Activated naive CD8-positive, alpha-beta T cell treated with anti-CD3 and anti-CD28 coated beads, Interleukin-2, amount 10 ng/mL, durations not matched to agents 7 days and 5 days (primary cell): ENCODE data around the gene FRYL. TPM values are rescaled to one million over a fixed set of nuclear protein-coding genes. Genes with fewer than 3 reads are reported as not detected.

Experiments
- ATAC-seq: fragments of 150-1000 bp; cut with Tn5 transposase; one replicate; pipeline ENCODE4 v1.10.0; 2021; ENCODE audit warnings: low read depth, moderate library complexity
- POLR2A ChIA-PET: fragments of 350-600 bp; sonication (Branson Sonifier 250); formaldehyde crosslinking; loops from one replicate; lab custom pipeline; 2021; ENCODE audit warnings: antibody characterized with exemption; lab: Charles Lee
- DNase-seq: peaks from one replicate; pipeline ENCODE4 v3.0.0; 2021
- H3K27ac Mint-ChIP-seq: one replicate; pipeline ENCODE4 v1.8.0; 2022; ENCODE audit warnings: mild to moderate bottlenecking, mixed read lengths
- H3K27me3 Mint-ChIP-seq: one replicate; pipeline ENCODE4 v1.8.0; 2022; ENCODE audit warnings: mild to moderate bottlenecking, moderate library complexity, mixed read lengths
- H3K36me3 Mint-ChIP-seq: one replicate; pipeline ENCODE4 v1.8.0; 2021; ENCODE audit warnings: mild to moderate bottlenecking, mixed read lengths
- H3K4me1 Mint-ChIP-seq: one replicate; pipeline ENCODE4 v1.8.0; 2021; ENCODE audit warnings: mixed read lengths
- H3K4me3 Mint-ChIP-seq: one replicate; pipeline ENCODE4 v1.8.0; 2022; ENCODE audit warnings: mild to moderate bottlenecking, moderate library complexity, mixed read lengths
- H3K9me3 Mint-ChIP-seq: one replicate; pipeline ENCODE4 v1.8.0; 2021; ENCODE audit warnings: mixed read lengths
- total RNA-seq, 2 experiments: library from RNA; stranded (reverse); gene quantifications; one replicate each; pipeline ENCODE4 v1.2.3, GENCODE V29; 2021

FRYL gene
- total RNA-seq, 2 experiments from 2014 or later: 95.9 to 114 TPM

GRCh38 chr4:48668254-48669017 lies 111.6 kb downstream of the FRYL start:
- POLR2A ChIA-PET: no interaction called here
- DNase-seq (no peak), ATAC-seq (no peak)
- Mint-ChIP-seq H3K4me3 (no peak overlapping the region), H3K27ac (no peak overlapping the region), H3K9me3 (peaks cover 6% of the 10 kb centered on the region), H3K36me3 (peaks cover 18% of the 10 kb centered on the region), H3K27me3 (no peaks in the 10 kb centered on the region), H3K4me1 (peaks cover 16% of the 10 kb centered on the region)

GRCh38 chr4:48667148-48667547 lies 112.9 kb downstream of the FRYL start:
- peaks cover 13% of the 10 kb centered on the region for H3K4me1 Mint-ChIP-seq
- no peak overlapping the region for H3K4me3 Mint-ChIP-seq
- H3K27me3 Mint-ChIP-seq: no peaks in the 10 kb centered on the region

GRCh38 chr4:48665555-48666186 lies 114.4 kb downstream of the FRYL start:
- DNase-seq (no peak), ATAC-seq (peak; percentile 22)
- Mint-ChIP-seq H3K27ac (peak overlapping the region; percentile 5), H3K36me3 (peaks cover 24% of the 10 kb centered on the region), H3K4me1 (peaks cover 20% of the 10 kb centered on the region), H3K4me3 (no peak overlapping the region), H3K9me3 (peaks cover 6% of the 10 kb centered on the region), H3K27me3 (no peaks in the 10 kb centered on the region)
- POLR2A ChIA-PET: interaction anchor here (0.6 kb wide), 1 partner anchor 149 kb away, joined by 5 read pairs; no protein-coding TSS in a partner anchor

More at GRCh38 chr4:48667148-48667547, 112.9 kb downstream of the FRYL start:
- Mint-ChIP-seq H3K36me3 (peaks cover 21% of the 10 kb centered on the region), H3K27ac (no peak overlapping the region), H3K9me3 (peaks cover 6% of the 10 kb centered on the region)
- POLR2A ChIA-PET: no interaction called here
- ATAC-seq: no peak
- DNase-seq: no peak

- POLR2A ChIA-PET: no interaction called here
- Mint-ChIP-seq H3K27me3 (no peaks in the 10 kb centered on the region), H3K4me1 (peaks cover 20% of the 10 kb centered on the region), H3K9me3 (peaks cover 4% of the 10 kb centered on the region), H3K27ac (no peak overlapping the region), H3K4me3 (no peak overlapping the region), H3K36me3 (peaks cover 25% of the 10 kb centered on the region)
- ATAC-seq (no peak), DNase-seq (no peak)
These were observed 115.1 kb downstream of the FRYL start for GRCh38 chr4:48664938-48665337.

- Mint-ChIP-seq H3K27me3 (no peaks in the 10 kb centered on the region), H3K4me3 (no peak overlapping the region), H3K36me3 (peaks cover 32% of the 10 kb centered on the region), H3K27ac (no peak overlapping the region), H3K4me1 (peaks cover 17% of the 10 kb centered on the region), H3K9me3 (peaks cover 4% of the 10 kb centered on the region)
- DNase-seq (no peak), ATAC-seq (no peak)
- POLR2A ChIA-PET: no interaction called here
These were observed 118.7 kb downstream of the FRYL start for GRCh38 chr4:48661391-48661790.

GRCh38 chr4:48660347-48660746 lies 119.7 kb downstream of the FRYL start:
- peaks cover 30% of the 10 kb centered on the region for H3K36me3 Mint-ChIP-seq
- H3K9me3 Mint-ChIP-seq: peaks cover 4% of the 10 kb centered on the region
- H3K27ac Mint-ChIP-seq: no peak overlapping the region
- ATAC-seq (no peak), DNase-seq (no peak)
- H3K27me3 Mint-ChIP-seq: no peaks in the 10 kb centered on the region
- POLR2A ChIA-PET: no interaction called here
- no peak overlapping the region for H3K4me3 Mint-ChIP-seq
- peaks cover 9% of the 10 kb centered on the region for H3K4me1 Mint-ChIP-seq

- POLR2A ChIA-PET: no interaction called here
- peaks cover 2% of the 10 kb centered on the region for H3K9me3 Mint-ChIP-seq
- DNase-seq: no peak
- no peak overlapping the region for H3K4me3 Mint-ChIP-seq
- H3K36me3 Mint-ChIP-seq: peaks cover 19% of the 10 kb centered on the region
- H3K27ac Mint-ChIP-seq: no peak overlapping the region
- H3K27me3 Mint-ChIP-seq: no peaks in the 10 kb centered on the region
- H3K4me1 Mint-ChIP-seq: peaks cover 16% of the 10 kb centered on the region
- ATAC-seq: no peak
These were observed 125.9 kb downstream of the FRYL start for GRCh38 chr4:48654015-48654664.

GRCh38 chr4:48653217-48654014 lies 126.7 kb downstream of the FRYL start:
- Mint-ChIP-seq H3K9me3 (peaks cover 2% of the 10 kb centered on the region), H3K4me3 (peak overlapping the region; percentile 14), H3K36me3 (peaks cover 16% of the 10 kb centered on the region), H3K27me3 (no peaks in the 10 kb centered on the region), H3K4me1 (peaks cover 16% of the 10 kb centered on the region), H3K27ac (no peak overlapping the region)
- POLR2A ChIA-PET: no interaction called here
- DNase-seq: no peak
- ATAC-seq: no peak

- no peak overlapping the region for H3K27ac Mint-ChIP-seq
- peaks cover 16% of the 10 kb centered on the region for H3K4me1 Mint-ChIP-seq
- POLR2A ChIA-PET: no interaction called here
These were observed 128.2 kb downstream of the FRYL start for GRCh38 chr4:48651914-48652313.

GRCh38 chr4:48649505-48649904 lies 130.6 kb downstream of the FRYL start:
- POLR2A ChIA-PET: no interaction called here
- Mint-ChIP-seq H3K27me3 (no peaks in the 10 kb centered on the region), H3K36me3 (peaks cover 16% of the 10 kb centered on the region), H3K4me1 (peaks cover 13% of the 10 kb centered on the region), H3K4me3 (no peak overlapping the region), H3K27ac (no peak overlapping the region), H3K9me3 (peaks cover 2% of the 10 kb centered on the region)
- DNase-seq: no peak
- ATAC-seq: no peak

More at GRCh38 chr4:48651914-48652313, 128.2 kb downstream of the FRYL start:
- Mint-ChIP-seq H3K4me3 (no peak overlapping the region), H3K9me3 (peaks cover 2% of the 10 kb centered on the region), H3K36me3 (peaks cover 16% of the 10 kb centered on the region), H3K27me3 (no peaks in the 10 kb centered on the region)
- no peak for ATAC-seq
- no peak for DNase-seq

- no peaks in the 10 kb centered on the region for H3K27me3 Mint-ChIP-seq
- H3K4me1 Mint-ChIP-seq: peaks cover under 1% of the 10 kb centered on the region
- POLR2A ChIA-PET: no interaction called here
- H3K36me3 Mint-ChIP-seq: peaks cover 4% of the 10 kb centered on the region
- H3K27ac Mint-ChIP-seq: no peak overlapping the region
- DNase-seq (no peak), ATAC-seq (no peak)
- H3K9me3 Mint-ChIP-seq: peaks cover under 1% of the 10 kb centered on the region
- H3K4me3 Mint-ChIP-seq: no peak overlapping the region
These were observed 134.8 kb downstream of the FRYL start for GRCh38 chr4:48645225-48645794.

- Mint-ChIP-seq H3K4me3 (no peak overlapping the region), H3K36me3 (peaks cover 11% of the 10 kb centered on the region), H3K27ac (no peak overlapping the region), H3K4me1 (peaks cover 2% of the 10 kb centered on the region), H3K9me3 (no peaks in the 10 kb centered on the region), H3K27me3 (no peaks in the 10 kb centered on the region)
- ATAC-seq (no peak), DNase-seq (no peak)
- POLR2A ChIA-PET: no interaction called here
These were observed 137.4 kb downstream of the FRYL start for GRCh38 chr4:48642421-48643374.
